Natural killer cell (primary cell): ENCODE data around the gene DNAJC4. TPM values are rescaled to one million over a fixed set of nuclear protein-coding genes. Genes with fewer than 3 reads are reported as not detected.
A peak's percentile ranks its signal among the peaks of the same experiment; 100 is the strongest.

Experiments
- ATAC-seq, 3 donors: fragments of 150-1000 bp in 2 of 3; fragments of 200-7000 bp in 1 of 3; cut with Tn5 transposase; 1 replicate in 1 of 3; 2 replicates in 2 of 3; pipeline ENCODE4 v1.10.0; 2021; ENCODE audit warnings: mild to moderate bottlenecking in 2 of 3, moderate library complexity in 2 of 3
- DNase-seq, 2 donors: peaks; one replicate each; pipeline versions ENCODE4 v3.0.0 to v3.0.0-alpha.2; 2013 to 2021; ENCODE audit warnings: mixed read lengths in 1 of 2
- H3K27ac ChIP-seq: one replicate; pipeline ENCODE4 v1.5.1; 2013; ENCODE audit warnings: mild to moderate bottlenecking, low read length
- H3K27me3 ChIP-seq: one replicate; pipeline ENCODE4 v1.6.1; 2013; ENCODE audit warnings: low read length; ENCODE audit not compliant: control insufficient read depth, insufficient read depth
- H3K36me3 ChIP-seq: one replicate; pipeline ENCODE4 v1.6.1; 2013; ENCODE audit warnings: low read length; ENCODE audit not compliant: control insufficient read depth, insufficient read depth
- H3K4me1 ChIP-seq: one replicate; pipeline ENCODE4 v1.6.1; 2013; ENCODE audit warnings: low read length; ENCODE audit not compliant: control insufficient read depth, insufficient read depth
- H3K4me3 ChIP-seq: one replicate; pipeline ENCODE4 v1.5.1; 2013; ENCODE audit warnings: low read length
- H3K9me3 ChIP-seq: one replicate; pipeline ENCODE4 v1.6.1; 2013; ENCODE audit warnings: low read length; ENCODE audit not compliant: control insufficient read depth, insufficient read depth
- H3K27ac Mint-ChIP-seq, 2 donors: one replicate each; pipeline ENCODE4 v1.8.0; 2022; ENCODE audit warnings: mild to moderate bottlenecking in 2 of 2, mixed read lengths in 2 of 2, moderate library complexity in 1 of 2
- H3K27me3 Mint-ChIP-seq, 2 donors: one replicate each; pipeline ENCODE4 v1.8.0; 2022; ENCODE audit warnings: low read depth in 2 of 2, mixed read lengths in 2 of 2
- H3K36me3 Mint-ChIP-seq: one replicate; pipeline ENCODE4 v1.8.0; 2022; ENCODE audit warnings: mixed read lengths
- H3K4me1 Mint-ChIP-seq, 2 donors: one replicate each; pipeline ENCODE4 v1.8.0; 2022; ENCODE audit warnings: mixed read lengths in 2 of 2
- H3K4me3 Mint-ChIP-seq: one replicate; pipeline ENCODE4 v1.8.0; 2022; ENCODE audit warnings: mild to moderate bottlenecking, moderate library complexity, mixed read lengths
- H3K9me3 Mint-ChIP-seq, 2 donors: one replicate each; pipeline ENCODE4 v1.8.0; 2022; ENCODE audit warnings: mixed read lengths in 2 of 2
- CTCF ChIP-seq: fragments of 200-600 bp; IDR thresholded peaks from one replicate; pipeline ENCODE4 v1.8.0; 2022; ENCODE audit warnings: antibody characterized with exemption
- WGBS: methylation state at CpG from one replicate; pipeline ENCODE4 v1.1.7; 2013; ENCODE audit warnings: missing lambda C conversion rate; ENCODE audit not compliant: insufficient coverage; 5-methylcytosine and 5-hydroxymethylcytosine counted together
- intact Hi-C: fragments of 100-400 bp; cut with micrococcal nuclease; formaldehyde crosslinking; loops from one replicate; pipeline ENCODE4 v1.14.2; 2022
- total RNA-seq, 4 donors: library from RNA; stranded (reverse); fragments of 120-200 nt in 1 of 4; gene quantifications; one replicate each; pipeline versions ENCODE4 v1.2.3 to v1.2.4, GENCODE V29; 2013 to 2022

Gene DNAJC4
- total RNA-seq, 3 donors from 2014 or later (not counting 1 experiment from before 2014, with no cell fraction given) = 45.0 to 47.0 (median 46.6) TPM

- Mint-ChIP-seq H3K27me3 (no peaks in the 10 kb centered on the region), H3K27ac (peak overlapping the region in 1 of 2 donors; percentile 58), H3K36me3 (no peaks in the 10 kb centered on the region), H3K4me1 (peaks cover 10 to 15% of the 10 kb centered on the region in 2 donors), H3K9me3 (no peaks in the 10 kb centered on the region), H3K4me3 (no peak overlapping the region)
- Histone ChIP-seq H3K4me3 (no peak overlapping the region), H3K4me1 (peaks cover 21% of the 10 kb centered on the region), H3K27me3 (no peaks in the 10 kb centered on the region), H3K27ac (no peak overlapping the region), H3K36me3 (peaks cover 14% of the 10 kb centered on the region), H3K9me3 (no peaks in the 10 kb centered on the region)
- TF ChIP-seq CTCF = no peak
- intact Hi-C loops = no loop called here
- DNase-seq (no peak), ATAC-seq (no peak)
- WGBS = 97% methylated on average over 15 of the region's 15 CpGs
These were observed 44.9 kb downstream of the DNAJC4 start for GRCh38 chr11:64275031-64275800.

DNA sequence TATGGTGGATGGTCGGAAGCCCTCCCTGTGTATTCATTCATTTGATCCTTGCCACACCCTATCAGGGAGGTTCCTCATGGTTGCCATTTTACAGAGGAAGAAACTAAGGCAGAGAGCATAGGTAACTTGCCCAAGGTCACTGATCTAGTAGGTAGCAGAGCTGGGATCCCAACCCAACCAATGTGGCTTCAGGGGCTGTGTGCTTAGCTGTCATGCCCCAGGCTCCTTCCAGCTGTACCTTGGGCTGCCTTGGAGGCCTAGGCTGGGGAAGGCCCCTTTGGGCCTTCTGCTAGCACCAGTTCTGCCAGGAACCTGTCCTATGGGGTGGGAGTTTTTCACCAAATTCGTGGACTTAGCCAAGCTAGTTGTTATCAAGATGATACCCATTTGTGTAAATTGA, 45.5 kb downstream of the DNAJC4 start:
- ATAC-seq (no peak), DNase-seq (no peak)
- Histone ChIP-seq H3K27ac (no peak overlapping the region), H3K27me3 (no peaks in the 10 kb centered on the region), H3K4me3 (no peak overlapping the region), H3K4me1 (peaks cover 15% of the 10 kb centered on the region), H3K9me3 (no peaks in the 10 kb centered on the region), H3K36me3 (peaks cover 14% of the 10 kb centered on the region)
- H3K4me1 Mint-ChIP-seq = peaks cover 6 to 10% of the 10 kb centered on the region in 2 donors
- TF ChIP-seq CTCF = no peak
- no peak overlapping the region for H3K27ac Mint-ChIP-seq
- H3K36me3 Mint-ChIP-seq = no peaks in the 10 kb centered on the region
- 100% methylated on average over 1 of the region's 2 CpGs for WGBS
- H3K9me3 Mint-ChIP-seq = no peaks in the 10 kb centered on the region
- intact Hi-C loops = no loop called here
- no peaks in the 10 kb centered on the region for H3K27me3 Mint-ChIP-seq
- no peak overlapping the region for H3K4me3 Mint-ChIP-seq

DNA sequence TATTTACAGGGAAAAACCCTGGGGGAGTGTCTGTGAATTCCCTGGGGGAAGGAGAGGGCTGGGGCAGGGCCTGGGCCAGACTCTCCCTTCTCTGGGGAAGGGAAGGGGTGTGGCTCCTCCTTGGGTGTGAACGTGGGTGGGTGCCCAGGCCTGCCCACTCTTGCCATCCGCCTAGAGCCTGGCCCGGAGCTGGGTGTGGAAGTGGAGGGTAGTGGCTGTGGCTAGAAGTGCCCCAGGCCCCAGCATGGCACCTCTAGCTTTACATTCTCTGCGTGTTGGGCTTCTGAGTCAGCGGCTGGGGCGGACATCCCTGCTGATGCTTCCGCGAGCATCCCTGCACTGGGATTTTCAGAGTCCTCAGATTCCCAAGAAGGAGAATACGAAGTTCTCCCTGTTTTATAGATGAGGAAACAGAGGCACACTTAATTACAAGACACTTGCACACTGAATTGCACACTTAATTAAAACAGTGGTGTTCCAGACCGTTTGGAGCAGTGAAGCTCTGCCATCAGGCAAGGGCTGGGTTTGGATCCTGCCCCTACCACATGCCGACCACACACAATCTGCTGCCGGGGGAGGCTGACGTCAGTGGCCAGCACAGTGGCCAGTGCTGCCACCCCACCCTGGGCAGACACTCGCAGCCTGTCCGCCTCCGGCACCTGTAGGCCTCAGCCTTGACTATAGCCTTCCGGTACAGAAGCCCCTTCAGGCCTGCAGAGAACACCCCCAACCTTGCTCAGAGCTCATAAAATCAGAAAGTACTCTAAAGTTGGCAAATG, 46.5 kb downstream of the DNAJC4 start:
- intact Hi-C loops = no loop called here
- no peak overlapping the region for H3K27ac Mint-ChIP-seq
- Histone ChIP-seq H3K27me3 (no peaks in the 10 kb centered on the region), H3K4me1 (peaks cover 6% of the 10 kb centered on the region), H3K9me3 (no peaks in the 10 kb centered on the region), H3K36me3 (peaks cover 14% of the 10 kb centered on the region), H3K27ac (no peak overlapping the region), H3K4me3 (no peak overlapping the region)
- ATAC-seq (no peak), DNase-seq (no peak)
- no peaks in the 10 kb centered on the region for H3K27me3 Mint-ChIP-seq
- WGBS = 93% methylated on average over 17 of the region's 17 CpGs
- H3K4me3 Mint-ChIP-seq = no peak overlapping the region
- H3K4me1 Mint-ChIP-seq = peaks cover 2 to 8% of the 10 kb centered on the region in 2 donors
- no peak for TF ChIP-seq CTCF
- no peaks in the 10 kb centered on the region for H3K9me3 Mint-ChIP-seq
- H3K36me3 Mint-ChIP-seq = no peaks in the 10 kb centered on the region
